ENCODE measurements around the gene TIMP4. TPM values are rescaled to one million over a fixed set of nuclear protein-coding genes. Genes with fewer than 3 reads are reported as not detected.

TIMP4 gene
- total RNA-seq, 6 experiments from 2014 or later: 0.14 to 1.2 (median 0.96) TPM

GRCh38 chr3:12131351-12132090 is 27.2 kb downstream of the TIMP4 start:
- DNase-seq: no peak
- Mint-ChIP-seq H3K36me3 (ENCODE audit: low read depth) (no peaks in the 10 kb centered on the region), H3K27me3 (ENCODE audit: insufficient read depth) (peaks cover 11% of the 10 kb centered on the region), H3K27ac (no peak overlapping the region), H3K4me1 (ENCODE audit: low read depth) (peaks cover 5% of the 10 kb centered on the region; the same call in 1 of the 2 replicates), H3K9me3 (no peaks in the 10 kb centered on the region), H3K4me3 (no peak overlapping the region)
- no peak for TF ChIP-seq CTCF (IDR thresholded peaks at IDR 0.05)

- Mint-ChIP-seq H3K4me1 (ENCODE audit: low read depth) (no peaks in the 10 kb centered on the region), H3K27me3 (ENCODE audit: insufficient read depth) (peaks cover 9% of the 10 kb centered on the region), H3K9me3 (no peaks in the 10 kb centered on the region), H3K4me3 (no peak overlapping the region), H3K36me3 (ENCODE audit: low read depth) (no peaks in the 10 kb centered on the region), H3K27ac (no peak overlapping the region)
- TF ChIP-seq CTCF (IDR thresholded peaks at IDR 0.05): no peak
- no peak for DNase-seq
Measured at GRCh38 chr3:12127391-12127790, 31.3 kb downstream of the TIMP4 start.

GRCh38 chr3:12125772-12126171 is 32.9 kb downstream of the TIMP4 start:
- DNase-seq: no peak
- Mint-ChIP-seq H3K36me3 (ENCODE audit: low read depth) (no peaks in the 10 kb centered on the region), H3K9me3 (no peaks in the 10 kb centered on the region), H3K27ac (no peak overlapping the region), H3K4me3 (no peak overlapping the region), H3K27me3 (ENCODE audit: insufficient read depth) (peaks cover 12% of the 10 kb centered on the region), H3K4me1 (ENCODE audit: low read depth) (no peaks in the 10 kb centered on the region)
- TF ChIP-seq CTCF (IDR thresholded peaks at IDR 0.05): no peak

- Mint-ChIP-seq H3K4me1 (ENCODE audit: low read depth) (no peaks in the 10 kb centered on the region), H3K4me3 (no peak overlapping the region), H3K9me3 (no peaks in the 10 kb centered on the region), H3K36me3 (ENCODE audit: low read depth) (no peaks in the 10 kb centered on the region), H3K27me3 (ENCODE audit: insufficient read depth) (peaks cover 13% of the 10 kb centered on the region), H3K27ac (no peak overlapping the region)
- TF ChIP-seq CTCF (IDR thresholded peaks at IDR 0.05): no peak
- no peak for DNase-seq
Measured at GRCh38 chr3:12121466-12121865, 37.2 kb downstream of the TIMP4 start.

- H3K4me3 Mint-ChIP-seq: no peak overlapping the region
- no peaks in the 10 kb centered on the region for H3K36me3 Mint-ChIP-seq (ENCODE audit: low read depth)
- H3K27me3 Mint-ChIP-seq (ENCODE audit: insufficient read depth): peaks cover 16% of the 10 kb centered on the region
- TF ChIP-seq CTCF (IDR thresholded peaks at IDR 0.05): no peak
- H3K9me3 Mint-ChIP-seq: no peaks in the 10 kb centered on the region
- no peak for DNase-seq
- no peak overlapping the region for H3K27ac Mint-ChIP-seq
- H3K4me1 Mint-ChIP-seq (ENCODE audit: low read depth): no peaks in the 10 kb centered on the region
Measured at GRCh38 chr3:12120374-12121140, 38.2 kb downstream of the TIMP4 start.

Data from HFFc6 (cell line).